Omental fat pad (tissue), 4 donors: ENCODE results near the gene PTMS. TPM values are rescaled to one million over a fixed set of nuclear protein-coding genes. Genes with fewer than 3 reads are reported as not detected.

Experiments used
- ATAC-seq: fragments of 150-250 bp; one replicate; pipeline ENCODE4 v1.9.1; 2016; ENCODE audit warnings: mild to moderate bottlenecking, moderate library complexity; ENCODE audit not compliant: low FRiP score
- DNase-seq: peaks from one replicate; pipeline ENCODE4 v3.0.0-alpha.2; 2019; ENCODE audit warnings: low spot score
- total RNA-seq, 4 donors: library from RNA; depleted of rRNA; stranded (reverse); fragments of >200 nt; gene quantifications; one replicate each; pipeline ENCODE4 v1.1.0, GENCODE V29; 2016
- TF ChIP-seq, protein P1 (sequence below), 3 donors: fragments of 450-650 bp; IDR thresholded peaks; one replicate each; pipeline ENCODE4 v1.5.1; 2016 to 2017; ENCODE audit warnings: antibody characterized with exemption in 3 of 3, mild to moderate bottlenecking in 3 of 3, moderate library complexity in 2 of 3

PTMS gene
- total RNA-seq, 4 donors from 2014 or later, result 77.6 to 143 (median 113) TPM

DNA sequence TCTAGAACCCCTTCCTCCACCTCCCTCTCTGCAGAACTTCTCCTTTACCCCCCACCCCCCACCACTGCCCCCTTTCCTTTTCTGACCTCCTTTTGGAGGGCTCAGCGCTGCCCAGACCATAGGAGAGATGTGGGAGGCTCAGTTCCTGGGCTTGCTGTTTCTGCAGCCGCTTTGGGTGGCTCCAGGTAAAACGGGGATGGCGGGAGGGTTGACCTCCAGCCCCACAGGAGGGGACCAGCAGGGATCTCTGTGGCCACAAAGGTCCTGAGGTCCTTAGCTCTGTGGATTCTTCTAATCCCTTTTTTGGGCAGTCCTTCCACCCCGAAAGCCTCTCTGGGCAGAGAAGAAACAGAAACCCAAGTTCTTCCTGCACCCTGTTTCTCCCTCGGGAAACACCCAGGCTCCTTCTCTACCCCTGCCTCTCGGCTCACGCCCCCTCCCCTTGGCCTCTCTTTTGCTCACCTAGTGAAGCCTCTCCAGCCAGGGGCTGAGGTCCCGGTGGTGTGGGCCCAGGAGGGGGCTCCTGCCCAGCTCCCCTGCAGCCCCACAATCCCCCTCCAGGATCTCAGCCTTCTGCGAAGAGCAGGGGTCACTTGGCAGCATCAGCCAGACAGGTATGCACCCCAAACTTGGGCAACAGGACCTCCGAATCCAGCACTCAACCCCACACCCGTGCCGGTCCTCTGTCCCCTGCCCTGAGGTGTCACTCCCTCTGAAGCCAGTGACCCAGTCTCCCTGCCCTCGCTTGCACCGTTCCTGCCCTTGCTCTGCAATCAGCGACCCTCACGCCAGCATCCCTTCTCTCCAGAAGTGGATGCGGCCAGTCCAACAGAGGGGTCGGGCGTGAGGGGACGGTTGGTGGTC is 6.8 kb downstream of the PTMS start:
- no peak for DNase-seq

DNA sequence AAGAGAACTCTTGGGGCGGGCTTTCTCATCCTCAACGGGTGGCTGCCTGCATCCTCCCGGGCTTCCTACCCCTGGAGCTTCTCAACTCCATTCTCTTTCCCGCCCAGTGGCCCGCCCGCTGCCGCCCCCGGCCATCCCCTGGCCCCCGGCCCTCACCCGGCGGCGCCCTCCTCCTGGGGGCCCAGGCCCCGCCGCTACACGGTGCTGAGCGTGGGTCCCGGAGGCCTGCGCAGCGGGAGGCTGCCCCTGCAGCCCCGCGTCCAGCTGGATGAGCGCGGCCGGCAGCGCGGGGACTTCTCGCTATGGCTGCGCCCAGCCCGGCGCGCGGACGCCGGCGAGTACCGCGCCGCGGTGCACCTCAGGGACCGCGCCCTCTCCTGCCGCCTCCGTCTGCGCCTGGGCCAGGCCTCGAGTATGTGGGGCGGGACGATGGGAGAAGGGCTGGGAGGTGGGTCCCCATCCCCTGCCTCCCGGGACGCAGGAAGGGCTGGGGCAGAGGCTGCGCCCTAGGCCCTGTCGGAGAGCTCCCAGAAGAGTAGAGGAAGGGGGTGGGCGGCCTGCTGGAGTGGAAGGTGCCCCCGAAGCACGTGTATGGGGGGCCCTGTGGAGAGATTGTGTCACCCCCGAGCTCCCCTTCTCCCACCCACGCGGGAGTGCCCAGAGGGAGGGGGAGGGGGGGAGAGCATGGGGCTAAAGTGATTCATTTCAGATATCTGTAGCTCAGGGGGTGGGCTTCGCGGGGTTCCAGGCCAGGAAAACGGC is 7.6 kb downstream of the PTMS start:
- TF ChIP-seq, protein P1, sequence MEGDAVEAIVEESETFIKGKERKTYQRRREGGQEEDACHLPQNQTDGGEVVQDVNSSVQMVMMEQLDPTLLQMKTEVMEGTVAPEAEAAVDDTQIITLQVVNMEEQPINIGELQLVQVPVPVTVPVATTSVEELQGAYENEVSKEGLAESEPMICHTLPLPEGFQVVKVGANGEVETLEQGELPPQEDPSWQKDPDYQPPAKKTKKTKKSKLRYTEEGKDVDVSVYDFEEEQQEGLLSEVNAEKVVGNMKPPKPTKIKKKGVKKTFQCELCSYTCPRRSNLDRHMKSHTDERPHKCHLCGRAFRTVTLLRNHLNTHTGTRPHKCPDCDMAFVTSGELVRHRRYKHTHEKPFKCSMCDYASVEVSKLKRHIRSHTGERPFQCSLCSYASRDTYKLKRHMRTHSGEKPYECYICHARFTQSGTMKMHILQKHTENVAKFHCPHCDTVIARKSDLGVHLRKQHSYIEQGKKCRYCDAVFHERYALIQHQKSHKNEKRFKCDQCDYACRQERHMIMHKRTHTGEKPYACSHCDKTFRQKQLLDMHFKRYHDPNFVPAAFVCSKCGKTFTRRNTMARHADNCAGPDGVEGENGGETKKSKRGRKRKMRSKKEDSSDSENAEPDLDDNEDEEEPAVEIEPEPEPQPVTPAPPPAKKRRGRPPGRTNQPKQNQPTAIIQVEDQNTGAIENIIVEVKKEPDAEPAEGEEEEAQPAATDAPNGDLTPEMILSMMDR (IDR thresholded peaks at IDR 0.05), result no peak
- DNase-seq (no peak), ATAC-seq (no peak)

More for the DNA sequence above, 6.8 kb downstream of the PTMS start:
- ATAC-seq, result no peak
- TF ChIP-seq, protein P1 (IDR thresholded peaks at IDR 0.05), result no peak

DNA sequence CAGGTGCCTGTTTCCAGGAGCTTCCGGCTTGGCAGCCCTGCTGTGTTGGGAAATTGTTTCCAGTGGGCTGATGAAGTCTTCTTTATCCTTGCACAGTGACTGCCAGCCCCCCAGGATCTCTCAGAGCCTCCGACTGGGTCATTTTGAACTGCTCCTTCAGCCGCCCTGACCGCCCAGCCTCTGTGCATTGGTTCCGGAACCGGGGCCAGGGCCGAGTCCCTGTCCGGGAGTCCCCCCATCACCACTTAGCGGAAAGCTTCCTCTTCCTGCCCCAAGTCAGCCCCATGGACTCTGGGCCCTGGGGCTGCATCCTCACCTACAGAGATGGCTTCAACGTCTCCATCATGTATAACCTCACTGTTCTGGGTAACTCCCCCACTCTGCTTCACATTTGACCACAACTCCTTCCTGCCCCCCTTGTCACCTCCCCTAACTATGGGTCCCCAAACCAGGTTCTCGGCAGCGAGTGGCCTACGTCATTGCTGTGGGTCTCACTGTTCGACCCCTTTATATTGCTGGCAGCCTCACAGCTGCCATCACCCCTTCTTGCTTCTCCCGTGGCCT is 8.4 kb downstream of the PTMS start:
- TF ChIP-seq, protein P1 (IDR thresholded peaks at IDR 0.05), result no peak
- no peak for DNase-seq
- no peak for ATAC-seq

DNA sequence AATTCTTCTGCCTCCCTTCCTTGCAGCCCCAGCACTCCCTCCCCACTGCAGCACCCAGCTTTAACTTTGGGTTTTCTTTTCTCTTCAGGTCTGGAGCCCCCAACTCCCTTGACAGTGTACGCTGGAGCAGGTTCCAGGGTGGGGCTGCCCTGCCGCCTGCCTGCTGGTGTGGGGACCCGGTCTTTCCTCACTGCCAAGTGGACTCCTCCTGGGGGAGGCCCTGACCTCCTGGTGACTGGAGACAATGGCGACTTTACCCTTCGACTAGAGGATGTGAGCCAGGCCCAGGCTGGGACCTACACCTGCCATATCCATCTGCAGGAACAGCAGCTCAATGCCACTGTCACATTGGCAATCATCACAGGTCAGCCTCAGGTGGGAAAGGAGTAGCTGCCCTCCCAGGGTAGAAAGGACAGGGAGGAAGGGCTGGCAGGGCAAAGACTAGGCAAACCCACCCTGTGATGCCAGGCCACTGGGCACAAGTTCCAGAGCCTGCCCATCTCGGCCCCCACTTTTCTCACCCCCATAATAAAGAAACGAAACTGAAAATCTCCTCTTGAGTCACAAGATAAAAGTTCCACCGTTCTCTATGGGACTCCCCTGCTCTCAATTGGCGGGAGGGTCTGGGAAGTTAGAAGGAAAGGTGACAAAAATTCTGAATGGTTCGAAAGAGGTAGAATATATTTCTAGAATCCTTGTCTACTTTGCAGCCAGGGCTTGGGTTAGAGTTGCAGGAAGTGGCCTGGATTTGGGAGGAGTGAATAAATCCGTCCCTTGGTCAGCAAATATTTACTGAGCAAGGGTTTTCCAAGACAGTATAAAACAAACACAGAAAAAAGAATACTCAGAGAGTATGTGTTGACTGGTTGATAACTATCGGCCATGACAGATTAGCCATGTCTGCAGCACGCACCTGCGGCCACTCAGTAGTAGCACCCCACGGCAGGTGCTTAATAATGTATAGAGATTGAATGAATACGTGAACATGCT is 9.3 kb downstream of the PTMS start:
- TF ChIP-seq, protein P1 (IDR thresholded peaks at IDR 0.05), result no peak
- ATAC-seq, result no peak

DNA sequence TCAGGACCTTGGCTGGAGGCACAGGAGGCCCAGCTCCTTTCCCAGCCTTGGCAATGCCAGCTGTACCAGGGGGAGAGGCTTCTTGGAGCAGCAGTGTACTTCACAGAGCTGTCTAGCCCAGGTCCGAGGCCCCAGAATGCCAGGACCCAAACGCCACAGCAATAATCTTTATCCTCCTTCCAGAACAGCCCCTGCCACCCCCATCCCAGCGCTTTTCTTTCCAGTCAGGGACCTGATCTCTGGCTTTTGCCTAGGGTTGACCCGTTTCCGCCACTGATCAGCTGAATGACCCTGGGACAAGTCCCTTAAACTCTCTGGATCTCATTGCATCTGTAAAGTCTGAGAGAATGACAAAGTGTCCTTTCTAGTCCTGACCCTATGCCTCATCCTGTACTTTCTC is 11.2 kb downstream of the PTMS start:
- no peak for ATAC-seq
- no peak for DNase-seq
- TF ChIP-seq, protein P1 (IDR thresholded peaks at IDR 0.05), result no peak

More for the DNA sequence above, 9.3 kb downstream of the PTMS start:
- no peak for DNase-seq

DNA sequence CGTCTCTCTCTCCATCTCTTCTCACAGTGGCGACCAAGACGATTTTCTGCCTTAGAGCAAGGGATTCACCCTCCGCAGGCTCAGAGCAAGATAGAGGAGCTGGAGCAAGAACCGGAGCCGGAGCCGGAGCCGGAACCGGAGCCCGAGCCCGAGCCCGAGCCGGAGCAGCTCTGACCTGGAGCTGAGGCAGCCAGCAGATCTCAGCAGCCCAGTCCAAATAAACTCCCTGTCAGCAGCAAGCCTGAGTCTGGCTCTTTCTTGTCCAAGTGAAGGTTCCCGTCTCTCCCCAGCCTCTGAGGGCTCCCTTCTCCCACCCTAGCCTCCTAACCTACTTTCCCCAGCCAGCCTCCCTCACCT is 12.0 kb downstream of the PTMS start:
- TF ChIP-seq, protein P1 (IDR thresholded peaks at IDR 0.05), result no peak
- no peak for DNase-seq
- peak; percentile 31 for ATAC-seq
